NCI-H510A (cell line): ENCODE measurements around the gene RNF31.

ENCODE experiments used
- DNase-seq: peaks from one replicate; lab custom pipeline; 2025; lab: John Stamatoyannopoulos, UW

RNF31 gene

GRCh38 chr14:24116128-24116814 is 31.0 kb upstream of the RNF31 start:
- DNase-seq: no peak

GRCh38 chr14:24117179-24117578 is 30.1 kb upstream of the RNF31 start:
- DNase-seq: no peak

- no peak for DNase-seq
Measured at GRCh38 chr14:24119691-24120090, 27.6 kb upstream of the RNF31 start.

- no peak for DNase-seq
Measured at GRCh38 chr14:24121210-24121609, 26.1 kb upstream of the RNF31 start.

GRCh38 chr14:24122416-24122815 is 24.9 kb upstream of the RNF31 start:
- no peak for DNase-seq

GRCh38 chr14:24122898-24123297 is 24.4 kb upstream of the RNF31 start:
- DNase-seq: no peak

GRCh38 chr14:24123424-24124417 is 23.6 kb upstream of the RNF31 start:
- no peak for DNase-seq

GRCh38 chr14:24126939-24127338 is 20.4 kb upstream of the RNF31 start:
- DNase-seq: no peak

- DNase-seq: no peak
Measured at GRCh38 chr14:24127673-24128072, 19.6 kb upstream of the RNF31 start.

GRCh38 chr14:24129410-24129998 is 17.8 kb upstream of the RNF31 start:
- no peak for DNase-seq

GRCh38 chr14:24130380-24130716 is 16.9 kb upstream of the RNF31 start, which contains the start of gene FITM1:
TSS of gene FITM1 (plus strand) at chr14:24130659. CDS start at chr14:24131564, 905 bp downstream.
- no peak for DNase-seq

- DNase-seq: no peak
Measured at GRCh38 chr14:24130717-24131548, 16.4 kb upstream of the RNF31 start.

- DNase-seq: no peak
Measured at GRCh38 chr14:24131549-24131966, 15.7 kb upstream of the RNF31 start.

GRCh38 chr14:24132061-24132685 is 15.1 kb upstream of the RNF31 start:
- peak; percentile 52 for DNase-seq

- no peak for DNase-seq
Measured at GRCh38 chr14:24132976-24133375, 14.3 kb upstream of the RNF31 start.

- no peak for DNase-seq
Measured at GRCh38 chr14:24133735-24134134, 13.6 kb upstream of the RNF31 start.

- no peak for DNase-seq
Measured at GRCh38 chr14:24135584-24135833, 11.8 kb upstream of the RNF31 start.

GRCh38 chr14:24135834-24136683 is 11.2 kb upstream of the RNF31 start, which contains the start of gene PSME1:
TSS of gene PSME1 (plus strand) at chr14:24136194. CDS start at chr14:24136263, 69 bp downstream.
- peak; percentile 93 for DNase-seq

- no peak for DNase-seq
Measured at GRCh38 chr14:24136684-24137528, 10.4 kb upstream of the RNF31 start.
